Smooth muscle cell (in vitro differentiated cells): ENCODE results near the gene NCKAP1. TPM values are rescaled to one million over a fixed set of nuclear protein-coding genes. Genes with fewer than 3 reads are reported as not detected.

Source experiments
- DNase-seq: peaks from one replicate; lab custom pipeline; 2025; ENCODE audit not compliant: unreplicated experiment; lab: John Stamatoyannopoulos, UW
- H2AFZ ChIP-seq: fragments of 200-600 bp; sonication (generic); 2 replicates; pipeline ENCODE4 v1.6.0; 2016; ENCODE audit warnings: antibody characterized with exemption, low read depth, mild to moderate bottlenecking
- H3F3A ChIP-seq: fragments of 200-600 bp; sonication (generic); 2 replicates; pipeline ENCODE4 v1.6.0; 2017; ENCODE audit warnings: antibody characterized with exemption, low read depth
- H3K27ac ChIP-seq: fragments of 200-600 bp; sonication (generic); 2 replicates; pipeline ENCODE4 v1.5.1; 2016; ENCODE audit warnings: low read depth, mild to moderate bottlenecking
- H3K27me3 ChIP-seq: fragments of 200-600 bp; sonication (generic); 2 replicates; pipeline ENCODE4 v1.6.1; 2016; ENCODE audit warnings: low read depth, mild to moderate bottlenecking
- H3K36me3 ChIP-seq: fragments of 200-600 bp; sonication (generic); 2 replicates; pipeline ENCODE4 v1.5.1; 2016; ENCODE audit warnings: low read depth
- H3K4me1 ChIP-seq: fragments of 200-600 bp; sonication (generic); 2 replicates; pipeline ENCODE4 v1.5.1; 2016; ENCODE audit warnings: low read depth
- H3K4me2 ChIP-seq: fragments of 200-600 bp; sonication (generic); 2 replicates; pipeline ENCODE4 v1.6.0; 2016; ENCODE audit warnings: mild to moderate bottlenecking
- H3K4me3 ChIP-seq: fragments of 200-600 bp; sonication (generic); 2 replicates; pipeline ENCODE4 v1.5.1; 2016; ENCODE audit warnings: mild to moderate bottlenecking
- H3K79me2 ChIP-seq: fragments of 200-600 bp; sonication (generic); 2 replicates; pipeline ENCODE4 v1.6.0; 2016; ENCODE audit warnings: low read depth, mild to moderate bottlenecking
- H3K9ac ChIP-seq: fragments of 200-600 bp; sonication (generic); 2 replicates; pipeline ENCODE4 v1.6.0; 2016; ENCODE audit warnings: low read depth
- H3K9me3 ChIP-seq: fragments of 200-600 bp; sonication (generic); replicated peaks from 2 replicates; pipeline ENCODE4 v1.5.1; 2016; ENCODE audit warnings: low read depth
- H4K20me1 ChIP-seq: fragments of 200-600 bp; sonication (generic); 2 replicates; pipeline ENCODE4 v1.6.0; 2016; ENCODE audit warnings: low read depth
- WGBS: methylation state at CpG from one replicate; pipeline ENCODE4 v1.1.7; 2016; ENCODE audit warnings: low lambda C conversion rate; 5-methylcytosine and 5-hydroxymethylcytosine counted together
- polyA plus RNA-seq: library from polyadenylated mRNA; unstranded; fragments of >200 nt; fragmentation: Nextera tagmentation; extraction: Ambion mirVana; gene quantifications from 2 replicates; pipeline ENCODE4 v1.2.1, GENCODE V29; 2016
- total RNA-seq: library from RNA; depleted of rRNA; stranded (reverse); fragments of >200 nt; gene quantifications from 2 replicates; pipeline ENCODE4 v1.2.3, GENCODE V29; 2014
- TF ChIP-seq, protein P1 (sequence below): fragments of 200-600 bp; sonication (generic); IDR thresholded peaks from 2 replicates; pipeline ENCODE4 v1.5.1; 2017; ENCODE audit warnings: borderline replicate concordance, mild to moderate bottlenecking, antibody characterized with exemption; ENCODE audit not compliant: insufficient read depth, poor library complexity, severe bottlenecking

NCKAP1 gene
- total and polyA plus RNA-seq, 2 experiments from 2014 or later, result 54.2 to 209 TPM

DNA sequence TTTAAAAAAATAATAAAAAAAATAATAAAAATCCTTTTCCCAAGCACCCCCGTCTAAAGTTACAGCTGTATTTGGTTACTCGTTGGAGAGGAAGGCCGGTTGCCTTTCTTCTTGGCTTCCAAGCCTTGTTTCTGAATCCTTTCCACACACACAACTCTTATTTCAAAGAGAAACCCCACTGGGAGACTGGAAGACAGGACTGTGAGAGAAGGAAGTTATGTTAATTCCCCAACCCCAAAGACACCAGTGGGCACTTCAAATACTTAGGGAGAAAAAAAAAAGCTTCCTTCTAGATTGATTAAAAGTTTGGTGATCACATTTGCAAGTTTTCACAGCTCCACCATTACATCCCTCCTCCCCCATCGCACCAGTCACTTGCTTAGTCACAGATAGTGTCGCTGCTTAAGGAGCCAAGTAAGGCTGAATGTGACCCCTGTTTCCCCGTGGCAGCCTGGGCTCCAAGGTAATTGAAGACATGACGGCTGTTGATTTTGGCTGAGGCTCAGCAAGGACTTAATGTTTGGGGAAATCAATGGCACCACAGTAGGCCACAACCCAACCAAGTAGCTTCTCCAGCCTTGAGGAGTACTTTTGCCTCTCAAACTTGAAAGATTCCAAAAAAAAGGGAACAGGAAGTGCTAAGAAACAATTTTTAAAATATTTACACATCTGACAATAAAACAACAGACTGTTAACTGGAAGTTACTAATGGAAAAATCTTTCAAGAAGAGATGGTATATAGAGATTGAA, 131.0 kb downstream of the NCKAP1 start:
- Histone ChIP-seq H4K20me1 (no peaks in the 10 kb centered on the region), H3K79me2 (no peaks in the 10 kb centered on the region), H2AFZ (no peak overlapping the region), H3K9me3 (no peaks in the 10 kb centered on the region), H3K4me1 (peaks cover 6% of the 10 kb centered on the region), H3K36me3 (no peaks in the 10 kb centered on the region), H3K27me3 (no peaks in the 10 kb centered on the region), H3K4me2 (no peak overlapping the region), H3K27ac (no peak overlapping the region), H3F3A (peaks cover 3% of the 10 kb centered on the region), H3K4me3 (no peak overlapping the region), H3K9ac (no peak overlapping the region)
- 56% methylated on average over 7 of the region's 7 CpGs for WGBS
- DNase-seq, result no peak
- TF ChIP-seq, protein P1, sequence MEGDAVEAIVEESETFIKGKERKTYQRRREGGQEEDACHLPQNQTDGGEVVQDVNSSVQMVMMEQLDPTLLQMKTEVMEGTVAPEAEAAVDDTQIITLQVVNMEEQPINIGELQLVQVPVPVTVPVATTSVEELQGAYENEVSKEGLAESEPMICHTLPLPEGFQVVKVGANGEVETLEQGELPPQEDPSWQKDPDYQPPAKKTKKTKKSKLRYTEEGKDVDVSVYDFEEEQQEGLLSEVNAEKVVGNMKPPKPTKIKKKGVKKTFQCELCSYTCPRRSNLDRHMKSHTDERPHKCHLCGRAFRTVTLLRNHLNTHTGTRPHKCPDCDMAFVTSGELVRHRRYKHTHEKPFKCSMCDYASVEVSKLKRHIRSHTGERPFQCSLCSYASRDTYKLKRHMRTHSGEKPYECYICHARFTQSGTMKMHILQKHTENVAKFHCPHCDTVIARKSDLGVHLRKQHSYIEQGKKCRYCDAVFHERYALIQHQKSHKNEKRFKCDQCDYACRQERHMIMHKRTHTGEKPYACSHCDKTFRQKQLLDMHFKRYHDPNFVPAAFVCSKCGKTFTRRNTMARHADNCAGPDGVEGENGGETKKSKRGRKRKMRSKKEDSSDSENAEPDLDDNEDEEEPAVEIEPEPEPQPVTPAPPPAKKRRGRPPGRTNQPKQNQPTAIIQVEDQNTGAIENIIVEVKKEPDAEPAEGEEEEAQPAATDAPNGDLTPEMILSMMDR, result no peak

GRCh38 chr2:182906454-182906853, 131.8 kb downstream of the NCKAP1 start:
- Histone ChIP-seq H3K9ac (no peak overlapping the region), H3K27me3 (no peaks in the 10 kb centered on the region), H3K36me3 (no peaks in the 10 kb centered on the region), H3K27ac (no peak overlapping the region), H3K9me3 (no peaks in the 10 kb centered on the region), H3K4me3 (no peak overlapping the region), H2AFZ (no peak overlapping the region), H3F3A (peaks cover 3% of the 10 kb centered on the region), H3K4me1 (peaks cover 6% of the 10 kb centered on the region), H4K20me1 (no peaks in the 10 kb centered on the region), H3K79me2 (no peaks in the 10 kb centered on the region), H3K4me2 (no peak overlapping the region)
- TF ChIP-seq, protein P1, result no peak
- no peak for DNase-seq

GRCh38 chr2:182904844-182905243, 133.4 kb downstream of the NCKAP1 start:
- TF ChIP-seq, protein P1, result no peak
- Histone ChIP-seq H3K27me3 (no peaks in the 10 kb centered on the region), H3K9ac (no peak overlapping the region), H4K20me1 (no peaks in the 10 kb centered on the region), H3K4me2 (no peak overlapping the region), H3K9me3 (no peaks in the 10 kb centered on the region), H3K27ac (no peak overlapping the region), H3F3A (peaks cover 3% of the 10 kb centered on the region), H3K79me2 (no peaks in the 10 kb centered on the region), H3K4me3 (no peak overlapping the region), H2AFZ (no peak overlapping the region), H3K4me1 (peaks cover 6% of the 10 kb centered on the region), H3K36me3 (no peaks in the 10 kb centered on the region)
- no peak for DNase-seq
- WGBS, result 94% methylated on average over 1 of the region's 1 CpG

- Histone ChIP-seq H3K36me3 (no peaks in the 10 kb centered on the region), H3K4me1 (peaks cover 6% of the 10 kb centered on the region), H3K27me3 (no peaks in the 10 kb centered on the region), H2AFZ (no peak overlapping the region), H3K79me2 (no peaks in the 10 kb centered on the region), H3K9me3 (no peaks in the 10 kb centered on the region), H3K4me3 (no peak overlapping the region), H3K4me2 (no peak overlapping the region), H3K9ac (no peak overlapping the region), H4K20me1 (no peaks in the 10 kb centered on the region), H3K27ac (no peak overlapping the region), H3F3A (peaks cover 3% of the 10 kb centered on the region)
- TF ChIP-seq, protein P1, result no peak
- DNase-seq, result no peak
- WGBS, result 51% methylated on average over 2 of the region's 2 CpGs
Observed at GRCh38 chr2:182903566-182903965, 134.7 kb downstream of the NCKAP1 start.
